ENCODE data around the gene DCDC2. TPM values are rescaled to one million over a fixed set of nuclear protein-coding genes. Genes with fewer than 3 reads are reported as not detected.

DCDC2 gene
- total RNA-seq, 2 donors from 2014 or later, result 0.34 to 2.5 TPM

GRCh38 chr6:24257282-24257681 is 100.6 kb downstream of the DCDC2 start:
- H3K36me3 ChIP-seq, result no peaks in the 10 kb centered on the region
- TF ChIP-seq CTCF (IDR thresholded peaks at IDR 0.05), result no peak
- no peak for TF ChIP-seq POLR2AphosphoS5 (IDR thresholded peaks at IDR 0.05)
- no peak for TF ChIP-seq POLR2A (IDR thresholded peaks at IDR 0.05)
- 91% methylated on average over 4 of the region's 4 CpGs for WGBS
- no peak for DNase-seq (ENCODE audit: low spot score)
- intact Hi-C loops (cut with DNase I), result no loop called here
- no peak overlapping the region for H3K27ac ChIP-seq
- H3K4me3 ChIP-seq, result no peak overlapping the region
- H3K27me3 ChIP-seq (replicated peaks; ENCODE audit: insufficient read depth), result no peaks in the 10 kb centered on the region
- no peaks in the 10 kb centered on the region for H3K4me1 ChIP-seq (replicated peaks)
- no peaks in the 10 kb centered on the region for H3K9me3 ChIP-seq

- H3K27me3 ChIP-seq (replicated peaks; ENCODE audit: insufficient read depth), result no peaks in the 10 kb centered on the region
- 86% methylated on average over 1 of the region's 1 CpG for WGBS
- H3K9me3 ChIP-seq, result no peaks in the 10 kb centered on the region
- intact Hi-C loops (cut with DNase I), result no loop called here
- DNase-seq (ENCODE audit: low spot score), result no peak
- no peak overlapping the region for H3K4me3 ChIP-seq
- no peaks in the 10 kb centered on the region for H3K4me1 ChIP-seq (replicated peaks)
- no peaks in the 10 kb centered on the region for H3K36me3 ChIP-seq
- TF ChIP-seq CTCF (IDR thresholded peaks at IDR 0.05) (no peak), POLR2AphosphoS5 (IDR thresholded peaks at IDR 0.05) (no peak), POLR2A (IDR thresholded peaks at IDR 0.05) (no peak)
- no peak overlapping the region for H3K27ac ChIP-seq
Measured at GRCh38 chr6:24255676-24256075, 102.2 kb downstream of the DCDC2 start.

GRCh38 chr6:24253360-24253759 is 104.5 kb downstream of the DCDC2 start:
- no peaks in the 10 kb centered on the region for H3K36me3 ChIP-seq
- intact Hi-C loops (cut with DNase I), result no loop called here
- TF ChIP-seq CTCF (IDR thresholded peaks at IDR 0.05), result no peak
- TF ChIP-seq POLR2A (IDR thresholded peaks at IDR 0.05), result no peak
- no peak for TF ChIP-seq POLR2AphosphoS5 (IDR thresholded peaks at IDR 0.05)
- no peak for DNase-seq (ENCODE audit: low spot score)
- no peak overlapping the region for H3K4me3 ChIP-seq
- H3K4me1 ChIP-seq (replicated peaks), result no peaks in the 10 kb centered on the region
- no peaks in the 10 kb centered on the region for H3K27me3 ChIP-seq (replicated peaks; ENCODE audit: insufficient read depth)
- no peak overlapping the region for H3K27ac ChIP-seq
- no peaks in the 10 kb centered on the region for H3K9me3 ChIP-seq

GRCh38 chr6:24252280-24252679 is 105.6 kb downstream of the DCDC2 start:
- no peak for DNase-seq (ENCODE audit: low spot score)
- TF ChIP-seq POLR2AphosphoS5 (IDR thresholded peaks at IDR 0.05), result no peak
- TF ChIP-seq POLR2A (IDR thresholded peaks at IDR 0.05), result no peak
- no peak for TF ChIP-seq CTCF (IDR thresholded peaks at IDR 0.05)
- WGBS, result 63% methylated on average over 1 of the region's 1 CpG

GRCh38 chr6:24251339-24251738 is 106.5 kb downstream of the DCDC2 start:
- Histone ChIP-seq H3K4me3 (no peak overlapping the region), H3K4me1 (replicated peaks) (no peaks in the 10 kb centered on the region), H3K27me3 (replicated peaks; ENCODE audit: insufficient read depth) (no peaks in the 10 kb centered on the region), H3K27ac (no peak overlapping the region), H3K9me3 (no peaks in the 10 kb centered on the region), H3K36me3 (no peaks in the 10 kb centered on the region)
- WGBS, result 83% methylated on average over 2 of the region's 2 CpGs
- intact Hi-C loops (cut with DNase I), result no loop called here
- DNase-seq (ENCODE audit: low spot score), result no peak
- no peak for TF ChIP-seq POLR2A (IDR thresholded peaks at IDR 0.05)
- TF ChIP-seq CTCF (IDR thresholded peaks at IDR 0.05), result no peak
- no peak for TF ChIP-seq POLR2AphosphoS5 (IDR thresholded peaks at IDR 0.05)

More at GRCh38 chr6:24252280-24252679, 105.6 kb downstream of the DCDC2 start:
- intact Hi-C loops (cut with DNase I), result no loop called here
- Histone ChIP-seq H3K4me1 (replicated peaks) (no peaks in the 10 kb centered on the region), H3K27me3 (replicated peaks; ENCODE audit: insufficient read depth) (no peaks in the 10 kb centered on the region), H3K9me3 (no peaks in the 10 kb centered on the region), H3K27ac (no peak overlapping the region), H3K36me3 (no peaks in the 10 kb centered on the region), H3K4me3 (no peak overlapping the region)
